Esophagus muscularis mucosa (tissue), 3 donors: ENCODE data around the gene ADK.

Experiments used
- CTCF ChIP-seq, 3 experiments: fragments of 200-600 bp in 2 of 3; fragments of 450-650 bp in 1 of 3; sonication (generic) in 2 of 3; IDR thresholded peaks; one replicate each; pipeline ENCODE4 v1.5.1; 2017 to 2019; ENCODE audit warnings: antibody characterized with exemption in 3 of 3, mild to moderate bottlenecking in 2 of 3, moderate library complexity in 1 of 3
- POLR2AphosphoS5 ChIP-seq, 2 donors: sonication (generic); formaldehyde crosslinking; IDR thresholded peaks; one replicate each; pipeline ENCODE4 v1.6.1; 2017; ENCODE audit warnings: antibody characterized with exemption in 2 of 2

DNA sequence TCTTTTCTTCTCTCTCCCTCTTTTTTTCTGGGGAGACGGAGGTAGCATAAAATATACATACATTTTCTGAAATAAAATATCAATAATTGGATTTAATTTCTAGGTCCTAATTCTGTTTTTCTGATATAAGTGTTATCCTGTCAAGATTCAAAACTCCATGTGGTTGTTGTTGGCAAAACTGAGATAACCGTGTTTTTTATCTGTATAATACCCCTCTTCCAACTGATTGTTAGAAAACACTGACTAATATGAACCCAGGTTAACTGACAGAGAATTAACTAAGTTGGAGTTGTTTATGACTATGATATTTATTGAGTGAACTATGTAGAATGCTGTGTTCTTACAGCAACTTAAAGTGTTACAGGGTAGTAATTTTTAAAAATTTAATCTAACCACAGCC, 438.8 kb downstream of the ADK start:
- TF ChIP-seq CTCF (IDR thresholded peaks at IDR 0.05) (no peak), POLR2AphosphoS5 (IDR thresholded peaks at IDR 0.05) (no peak)
